HL-60 (cell line): Measurements from ENCODE around the gene RAD18.

Experiments used
- DNase-seq, 2 experiments: peaks; one replicate each; pipeline ENCODE4 v3.0.0-alpha.2; 2010 to 2020; ENCODE audit warnings: low read depth in 1 of 2, low spot score in 1 of 2
- H3K27ac ChIP-seq: fragments of 250-450 bp; sonication (Bioruptor Pico); replicated peaks from 2 replicates; pipeline ENCODE4 v1.5.1; 2020; ENCODE audit warnings: mild to moderate bottlenecking, moderate library complexity
- H3K27me3 ChIP-seq: fragments of 250-450 bp; sonication (Bioruptor Pico); 2 replicates; pipeline ENCODE4 v1.5.1; 2021; ENCODE audit warnings: mild to moderate bottlenecking, moderate library complexity; ENCODE audit not compliant: insufficient read depth, poor library complexity, severe bottlenecking
- H3K4me3 ChIP-seq: replicated peaks from 2 replicates; pipeline ENCODE4 v1.5.1; 2011; ENCODE audit warnings: mild to moderate bottlenecking, control low read depth, low read length; ENCODE audit not compliant: insufficient read depth
- GABPA ChIP-seq: IDR thresholded peaks from 2 replicates; pipeline ENCODE4 v1.6.1; 2012; ENCODE audit warnings: low read depth
- POLR2AphosphoS5 ChIP-seq: IDR thresholded peaks from 2 replicates; pipeline ENCODE4 v1.6.1; 2012; ENCODE audit warnings: low read depth
- SPI1 ChIP-seq: IDR thresholded peaks from 2 replicates; pipeline ENCODE4 v1.6.1; 2012; ENCODE audit warnings: low read depth, mild to moderate bottlenecking, borderline replicate concordance
- TF ChIP-seq, protein P1 (sequence below): IDR thresholded peaks from one replicate; pipeline ENCODE4 v1.5.1; 2011; ENCODE audit warnings: low read length, control low read depth, inconsistent platforms; ENCODE audit not compliant: insufficient read depth
- TF ChIP-seq, protein P2 (sequence below): IDR thresholded peaks from 2 replicates; pipeline ENCODE4 v1.6.1; 2012; ENCODE audit warnings: low read depth; ENCODE audit not compliant: insufficient replicate concordance

The RAD18 gene

GRCh38 chr3:8827641-8828040 is 135.6 kb downstream of the RAD18 start:
- DNase-seq, result no peak
- Histone ChIP-seq H3K27me3 (no peaks in the 10 kb centered on the region), H3K27ac (no peak overlapping the region), H3K4me3 (no peak overlapping the region)
- TF ChIP-seq, protein P1, sequence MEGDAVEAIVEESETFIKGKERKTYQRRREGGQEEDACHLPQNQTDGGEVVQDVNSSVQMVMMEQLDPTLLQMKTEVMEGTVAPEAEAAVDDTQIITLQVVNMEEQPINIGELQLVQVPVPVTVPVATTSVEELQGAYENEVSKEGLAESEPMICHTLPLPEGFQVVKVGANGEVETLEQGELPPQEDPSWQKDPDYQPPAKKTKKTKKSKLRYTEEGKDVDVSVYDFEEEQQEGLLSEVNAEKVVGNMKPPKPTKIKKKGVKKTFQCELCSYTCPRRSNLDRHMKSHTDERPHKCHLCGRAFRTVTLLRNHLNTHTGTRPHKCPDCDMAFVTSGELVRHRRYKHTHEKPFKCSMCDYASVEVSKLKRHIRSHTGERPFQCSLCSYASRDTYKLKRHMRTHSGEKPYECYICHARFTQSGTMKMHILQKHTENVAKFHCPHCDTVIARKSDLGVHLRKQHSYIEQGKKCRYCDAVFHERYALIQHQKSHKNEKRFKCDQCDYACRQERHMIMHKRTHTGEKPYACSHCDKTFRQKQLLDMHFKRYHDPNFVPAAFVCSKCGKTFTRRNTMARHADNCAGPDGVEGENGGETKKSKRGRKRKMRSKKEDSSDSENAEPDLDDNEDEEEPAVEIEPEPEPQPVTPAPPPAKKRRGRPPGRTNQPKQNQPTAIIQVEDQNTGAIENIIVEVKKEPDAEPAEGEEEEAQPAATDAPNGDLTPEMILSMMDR, result no peak
- no peak for TF ChIP-seq POLR2AphosphoS5
- TF ChIP-seq SPI1, result no peak
- TF ChIP-seq, protein P2, sequence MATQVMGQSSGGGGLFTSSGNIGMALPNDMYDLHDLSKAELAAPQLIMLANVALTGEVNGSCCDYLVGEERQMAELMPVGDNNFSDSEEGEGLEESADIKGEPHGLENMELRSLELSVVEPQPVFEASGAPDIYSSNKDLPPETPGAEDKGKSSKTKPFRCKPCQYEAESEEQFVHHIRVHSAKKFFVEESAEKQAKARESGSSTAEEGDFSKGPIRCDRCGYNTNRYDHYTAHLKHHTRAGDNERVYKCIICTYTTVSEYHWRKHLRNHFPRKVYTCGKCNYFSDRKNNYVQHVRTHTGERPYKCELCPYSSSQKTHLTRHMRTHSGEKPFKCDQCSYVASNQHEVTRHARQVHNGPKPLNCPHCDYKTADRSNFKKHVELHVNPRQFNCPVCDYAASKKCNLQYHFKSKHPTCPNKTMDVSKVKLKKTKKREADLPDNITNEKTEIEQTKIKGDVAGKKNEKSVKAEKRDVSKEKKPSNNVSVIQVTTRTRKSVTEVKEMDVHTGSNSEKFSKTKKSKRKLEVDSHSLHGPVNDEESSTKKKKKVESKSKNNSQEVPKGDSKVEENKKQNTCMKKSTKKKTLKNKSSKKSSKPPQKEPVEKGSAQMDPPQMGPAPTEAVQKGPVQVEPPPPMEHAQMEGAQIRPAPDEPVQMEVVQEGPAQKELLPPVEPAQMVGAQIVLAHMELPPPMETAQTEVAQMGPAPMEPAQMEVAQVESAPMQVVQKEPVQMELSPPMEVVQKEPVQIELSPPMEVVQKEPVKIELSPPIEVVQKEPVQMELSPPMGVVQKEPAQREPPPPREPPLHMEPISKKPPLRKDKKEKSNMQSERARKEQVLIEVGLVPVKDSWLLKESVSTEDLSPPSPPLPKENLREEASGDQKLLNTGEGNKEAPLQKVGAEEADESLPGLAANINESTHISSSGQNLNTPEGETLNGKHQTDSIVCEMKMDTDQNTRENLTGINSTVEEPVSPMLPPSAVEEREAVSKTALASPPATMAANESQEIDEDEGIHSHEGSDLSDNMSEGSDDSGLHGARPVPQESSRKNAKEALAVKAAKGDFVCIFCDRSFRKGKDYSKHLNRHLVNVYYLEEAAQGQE, result no peak
- no peak for TF ChIP-seq GABPA
